PC-9 (cell line): ENCODE data around the gene PYHIN1. TPM values are rescaled to one million over a fixed set of nuclear protein-coding genes. Genes with fewer than 3 reads are reported as not detected.

Source experiments
- BruUV-seq: library from RNA; stranded (reverse); fragments of 400-500 nt; replicated peaks from 2 replicates; lab custom pipeline; 2021; lab: Mats Ljungman, UMichigan
- CTCF ChIA-PET: fragments of 300-600 bp; sonication (Branson Sonifier 250); formaldehyde crosslinking; loops from one replicate; lab custom pipeline; 2022; ENCODE audit warnings: antibody characterized with exemption; lab: Charles Lee
- POLR2A ChIA-PET: fragments of 300-600 bp; sonication (Branson Sonifier 250); formaldehyde crosslinking; loops from one replicate; lab custom pipeline; 2022; ENCODE audit warnings: antibody characterized with exemption; ENCODE audit not compliant: unreplicated experiment; lab: Charles Lee
- DNase-seq, 2 experiments: peaks; one replicate each; pipeline versions ENCODE4 v3.0.0 to v3.0.0-alpha.2; 2015 to 2022; ENCODE audit warnings: mixed read lengths in 1 of 2
- H2AFZ ChIP-seq: fragments of 200-600 bp; sonication (generic); 2 replicates; pipeline ENCODE4 v1.8.1; 2017; ENCODE audit warnings: antibody characterized with exemption
- H3F3A ChIP-seq: fragments of 200-600 bp; sonication (generic); 2 replicates; pipeline ENCODE4 v1.8.1; 2017; ENCODE audit warnings: antibody characterized with exemption, mild to moderate bottlenecking, low read depth; ENCODE audit not compliant: insufficient read depth
- H3K27ac ChIP-seq: fragments of 200-600 bp; sonication (generic); 2 replicates; pipeline ENCODE4 v1.6.1; 2016; ENCODE audit warnings: mixed run types
- H3K27me3 ChIP-seq: fragments of 200-600 bp; sonication (generic); 2 replicates; pipeline ENCODE4 v1.6.1; 2016; ENCODE audit warnings: low read depth, mixed run types; ENCODE audit not compliant: insufficient read depth
- H3K36me3 ChIP-seq: fragments of 200-600 bp; sonication (generic); 2 replicates; pipeline ENCODE4 v1.6.1; 2016; ENCODE audit warnings: low read depth, mixed run types
- H3K4me1 ChIP-seq: fragments of 200-600 bp; sonication (generic); replicated peaks from 2 replicates; pipeline ENCODE4 v1.6.1; 2016; ENCODE audit warnings: mixed run types; ENCODE audit not compliant: insufficient read depth
- H3K4me2 ChIP-seq: fragments of 200-600 bp; sonication (generic); 2 replicates; pipeline ENCODE4 v1.6.1; 2017; ENCODE audit warnings: mixed run types
- H3K4me3 ChIP-seq: fragments of 200-600 bp; sonication (generic); 2 replicates; pipeline ENCODE4 v1.6.1; 2016; ENCODE audit warnings: mixed run types
- H3K79me2 ChIP-seq: fragments of 200-600 bp; sonication (generic); 2 replicates; pipeline ENCODE4 v1.6.1; 2017; ENCODE audit warnings: low read depth, mixed run types
- H3K9me2 ChIP-seq: fragments of 200-600 bp; sonication (generic); 2 replicates; pipeline ENCODE4 v1.8.1; 2017; ENCODE audit warnings: mild to moderate bottlenecking; ENCODE audit not compliant: insufficient read depth
- H3K9me3 ChIP-seq: fragments of 200-600 bp; sonication (generic); 2 replicates; pipeline ENCODE4 v1.8.1; 2016; ENCODE audit warnings: low read depth; ENCODE audit not compliant: insufficient read depth
- H4K20me1 ChIP-seq: fragments of 200-600 bp; sonication (generic); 2 replicates; pipeline ENCODE4 v1.8.1; 2017; ENCODE audit not compliant: insufficient read depth
- EZH2 ChIP-seq: fragments of 200-600 bp; sonication (generic); IDR thresholded peaks from 2 replicates; pipeline ENCODE4 v1.8.0; 2017; ENCODE audit warnings: antibody characterized with exemption, low read depth
- intact Hi-C: fragments of 100-400 bp; cut with micrococcal nuclease; formaldehyde crosslinking; loops from one replicate; pipeline ENCODE4 v1.10.0; 2022; ENCODE audit not compliant: unreplicated experiment
- total RNA-seq: library from RNA; stranded (reverse); gene quantifications from 2 replicates; pipeline ENCODE4 v1.2.3, GENCODE V29; 2021
- TF ChIP-seq, protein P1 (sequence below): fragments of 200-600 bp; sonication (generic); conservative IDR thresholded peaks from 2 replicates; pipeline ENCODE4 v1.6.1; 2017; ENCODE audit warnings: mixed run types, antibody characterized with exemption, mild to moderate bottlenecking, moderate library complexity

The PYHIN1 gene
- total RNA-seq, 1 experiment from 2014 or later: not detected

DNA sequence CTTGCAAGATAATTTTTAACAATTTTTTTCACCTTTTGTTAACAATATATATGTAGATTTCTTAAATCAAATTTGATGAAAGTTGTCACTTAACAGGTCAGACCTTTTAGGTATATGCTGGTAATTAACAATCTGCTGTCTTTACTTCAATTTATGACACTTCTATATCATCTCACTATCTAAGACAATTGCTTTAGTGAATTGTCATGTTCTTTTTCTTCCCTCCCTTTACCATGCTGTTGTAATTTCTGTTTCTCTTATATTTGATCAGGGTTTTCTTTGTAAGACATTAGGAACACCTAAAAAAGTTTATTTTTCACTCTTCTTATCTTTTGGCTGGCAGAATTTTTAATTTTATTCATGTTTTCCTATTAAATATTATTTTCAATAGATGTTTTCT is 80.4 kb downstream of the PYHIN1 start:
- BruUV-seq: no TSS peak
- Histone ChIP-seq H3K4me1 (no peaks in the 10 kb centered on the region), H3F3A (no peaks in the 10 kb centered on the region; the same call in 1 of the 2 replicates), H3K27ac (no peak overlapping the region), H4K20me1 (no peaks in the 10 kb centered on the region), H3K36me3 (no peaks in the 10 kb centered on the region), H3K4me3 (no peak overlapping the region), H3K9me3 (no peaks in the 10 kb centered on the region), H3K9me2 (no peaks in the 10 kb centered on the region), H3K4me2 (no peak overlapping the region), H2AFZ (no peak overlapping the region), H3K79me2 (no peaks in the 10 kb centered on the region), H3K27me3 (0 out of 2 replicates have a peak, but pooled peaks cover under 1% of the 10 kb centered on the region)
- no peak for DNase-seq
- intact Hi-C loops: no loop called here
- CTCF ChIA-PET: no interaction called here
- TF ChIP-seq, protein P1, sequence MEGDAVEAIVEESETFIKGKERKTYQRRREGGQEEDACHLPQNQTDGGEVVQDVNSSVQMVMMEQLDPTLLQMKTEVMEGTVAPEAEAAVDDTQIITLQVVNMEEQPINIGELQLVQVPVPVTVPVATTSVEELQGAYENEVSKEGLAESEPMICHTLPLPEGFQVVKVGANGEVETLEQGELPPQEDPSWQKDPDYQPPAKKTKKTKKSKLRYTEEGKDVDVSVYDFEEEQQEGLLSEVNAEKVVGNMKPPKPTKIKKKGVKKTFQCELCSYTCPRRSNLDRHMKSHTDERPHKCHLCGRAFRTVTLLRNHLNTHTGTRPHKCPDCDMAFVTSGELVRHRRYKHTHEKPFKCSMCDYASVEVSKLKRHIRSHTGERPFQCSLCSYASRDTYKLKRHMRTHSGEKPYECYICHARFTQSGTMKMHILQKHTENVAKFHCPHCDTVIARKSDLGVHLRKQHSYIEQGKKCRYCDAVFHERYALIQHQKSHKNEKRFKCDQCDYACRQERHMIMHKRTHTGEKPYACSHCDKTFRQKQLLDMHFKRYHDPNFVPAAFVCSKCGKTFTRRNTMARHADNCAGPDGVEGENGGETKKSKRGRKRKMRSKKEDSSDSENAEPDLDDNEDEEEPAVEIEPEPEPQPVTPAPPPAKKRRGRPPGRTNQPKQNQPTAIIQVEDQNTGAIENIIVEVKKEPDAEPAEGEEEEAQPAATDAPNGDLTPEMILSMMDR: no peak
- no peak for TF ChIP-seq EZH2
- POLR2A ChIA-PET: no interaction called here

DNA sequence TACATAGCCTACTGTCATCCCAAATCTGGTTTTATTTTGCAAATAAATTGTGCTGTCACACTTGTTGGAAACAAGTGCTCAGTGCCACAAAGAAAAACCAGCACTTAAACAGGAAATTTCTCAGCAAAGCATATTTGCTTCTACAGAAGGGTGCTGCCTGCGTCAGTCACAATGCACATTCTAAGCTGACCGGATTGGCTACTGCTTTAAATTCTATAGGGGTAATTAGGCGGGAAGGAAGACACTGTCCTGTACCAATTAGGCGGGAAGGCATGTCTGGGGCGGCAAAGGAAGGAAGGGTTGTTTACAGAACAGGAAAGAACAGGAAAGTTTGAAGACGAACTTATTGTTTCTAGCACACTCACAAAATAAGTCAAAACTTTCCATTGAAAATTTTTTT is 81.1 kb downstream of the PYHIN1 start:
- CTCF ChIA-PET: no interaction called here
- POLR2A ChIA-PET: no interaction called here

DNA sequence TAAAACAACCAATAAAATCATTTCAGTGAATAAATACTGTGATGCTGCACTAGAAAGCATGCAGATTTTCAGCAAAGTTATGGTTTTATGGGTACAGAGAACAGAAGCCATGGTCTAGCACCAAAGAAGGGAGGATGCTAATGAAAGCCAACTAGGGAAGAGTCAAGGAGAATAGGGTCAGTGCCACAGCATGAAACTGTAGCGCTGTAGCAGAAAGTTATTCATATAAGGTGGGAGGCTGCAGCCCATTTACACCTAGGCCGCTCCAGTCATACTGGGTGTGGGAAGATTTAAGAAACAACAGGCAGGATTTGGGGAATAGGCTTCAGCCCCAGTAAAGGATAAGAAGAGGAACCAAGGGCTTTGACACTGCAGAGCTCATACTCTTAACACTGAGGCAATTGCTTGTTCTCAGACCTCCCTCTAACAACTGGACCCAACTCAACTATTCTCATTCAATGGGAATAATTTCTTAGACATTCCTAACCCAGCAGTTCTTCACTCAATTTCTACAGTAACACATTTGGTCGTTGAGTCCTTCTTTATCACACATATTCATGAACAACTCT is 82.7 kb downstream of the PYHIN1 start:
- Histone ChIP-seq H3K27ac (no peak overlapping the region), H3K9me3 (no peaks in the 10 kb centered on the region), H3K79me2 (no peaks in the 10 kb centered on the region), H3F3A (no peaks in the 10 kb centered on the region), H3K27me3 (no peaks in the 10 kb centered on the region), H3K4me2 (no peak overlapping the region), H3K4me1 (no peaks in the 10 kb centered on the region), H3K4me3 (no peak overlapping the region), H4K20me1 (no peaks in the 10 kb centered on the region), H3K9me2 (no peaks in the 10 kb centered on the region), H2AFZ (no peak overlapping the region), H3K36me3 (no peaks in the 10 kb centered on the region)
- ChIA-PET POLR2A (no interaction called here), CTCF (no interaction called here)
- intact Hi-C loops: no loop called here
- no peak for DNase-seq
- TF ChIP-seq EZH2: no peak
- TF ChIP-seq, protein P1: no peak
- BruUV-seq: no TSS peak

More for the DNA sequence above, 81.1 kb downstream of the PYHIN1 start:
- TF ChIP-seq EZH2: no peak
- TF ChIP-seq, protein P1: no peak
- no TSS peak for BruUV-seq
- intact Hi-C loops: no loop called here
- no peaks in the 10 kb centered on the region for H3K27me3 ChIP-seq
- H3F3A ChIP-seq: no peaks in the 10 kb centered on the region; the same call in 1 of the 2 replicates
- H3K79me2 ChIP-seq: no peaks in the 10 kb centered on the region
- no peaks in the 10 kb centered on the region for H3K9me2 ChIP-seq
- no peak overlapping the region for H3K4me3 ChIP-seq
- H3K4me2 ChIP-seq: no peak overlapping the region
- H3K9me3 ChIP-seq: no peaks in the 10 kb centered on the region
- H3K36me3 ChIP-seq: no peaks in the 10 kb centered on the region
- no peaks in the 10 kb centered on the region for H4K20me1 ChIP-seq
- H3K27ac ChIP-seq: no peak overlapping the region
- H3K4me1 ChIP-seq: no peaks in the 10 kb centered on the region
- DNase-seq: no peak
- H2AFZ ChIP-seq: no peak overlapping the region
